Neuronal stem cell (in vitro differentiated cells): ENCODE data around the gene VSIG2.

Experiments used
- DNase-seq: peaks from one replicate; pipeline ENCODE4 v3.0.0-alpha.2; 2013; ENCODE audit warnings: low spot score
- H2AFZ ChIP-seq: one replicate; pipeline ENCODE4 v1.6.1; 2013; ENCODE audit warnings: mild to moderate bottlenecking, low read length, inconsistent platforms
- H2AK5ac ChIP-seq: 2 replicates; pipeline ENCODE4 v1.6.1; 2013; ENCODE audit warnings: low read depth, mild to moderate bottlenecking, inconsistent platforms, low read length, moderate library complexity, mixed read lengths
- H2BK120ac ChIP-seq: 2 replicates; pipeline ENCODE4 v1.6.1; 2013; ENCODE audit warnings: low read depth, mild to moderate bottlenecking, inconsistent platforms, low read length, moderate library complexity, mixed read lengths
- H2BK12ac ChIP-seq: one replicate; pipeline ENCODE4 v1.6.1; 2013; ENCODE audit warnings: low read length, inconsistent platforms
- H2BK15ac ChIP-seq: 2 replicates; pipeline ENCODE4 v1.6.1; 2013; ENCODE audit warnings: mild to moderate bottlenecking, low read length, inconsistent platforms, mixed read lengths
- H2BK5ac ChIP-seq: one replicate; pipeline ENCODE4 v1.6.1; 2013; ENCODE audit warnings: inconsistent platforms, mild to moderate bottlenecking, low read length, moderate library complexity
- H3K14ac ChIP-seq: one replicate; pipeline ENCODE4 v1.6.1; 2013; ENCODE audit warnings: low read length, inconsistent platforms
- H3K18ac ChIP-seq: 2 replicates; pipeline ENCODE4 v1.6.1; 2013; ENCODE audit warnings: low read length, inconsistent platforms
- H3K23ac ChIP-seq: 2 replicates; pipeline ENCODE4 v1.6.1; 2013; ENCODE audit warnings: low read depth, mild to moderate bottlenecking, mixed read lengths, low read length, inconsistent platforms; ENCODE audit not compliant: poor library complexity
- H3K27ac ChIP-seq: replicated peaks from 3 replicates; pipeline ENCODE4 v1.5.1; 2013; ENCODE audit warnings: low read length, inconsistent platforms
- H3K27me3 ChIP-seq, 3 experiments: 2 replicates each; pipeline ENCODE4 v1.6.1; 2013; ENCODE audit warnings: low read length in 3 of 3, mild to moderate bottlenecking in 2 of 3, inconsistent platforms in 1 of 3, low read depth in 1 of 3, mixed read lengths in 1 of 3, moderate library complexity in 1 of 3; ENCODE audit not compliant: control insufficient read depth in 3 of 3, insufficient read depth in 3 of 3
- H3K36me3 ChIP-seq, 2 donors: replicated peaks in 1 of 2; 2 replicates each; pipeline ENCODE4 v1.6.1; 2013; ENCODE audit warnings: low read length in 2 of 2; ENCODE audit not compliant: control insufficient read depth in 2 of 2, insufficient read depth in 2 of 2
- H3K4ac ChIP-seq: 2 replicates; pipeline ENCODE4 v1.6.1; 2013; ENCODE audit warnings: inconsistent platforms, mild to moderate bottlenecking, low read length, moderate library complexity
- H3K4me1 ChIP-seq, 2 donors: 1 replicate in 1 of 2; 2 replicates in 1 of 2; pipeline ENCODE4 v1.6.1; 2013; ENCODE audit warnings: low read length in 2 of 2, low read depth in 1 of 2; ENCODE audit not compliant: control insufficient read depth in 2 of 2, insufficient read depth in 1 of 2
- H3K4me2 ChIP-seq: one replicate; pipeline ENCODE4 v1.6.1; 2013; ENCODE audit warnings: mild to moderate bottlenecking, low read length, inconsistent platforms; ENCODE audit not compliant: insufficient read depth, poor library complexity, severe bottlenecking
- H3K4me3 ChIP-seq, 2 donors: 2 replicates each; pipeline ENCODE4 v1.5.1; 2013; ENCODE audit warnings: low read length in 2 of 2, mild to moderate bottlenecking in 2 of 2, inconsistent platforms in 1 of 2, moderate library complexity in 1 of 2
- H3K79me1 ChIP-seq: one replicate; pipeline ENCODE4 v1.6.1; 2013; ENCODE audit warnings: low read depth, mild to moderate bottlenecking, inconsistent platforms, low read length, moderate library complexity
- H3K9ac ChIP-seq: one replicate; pipeline ENCODE4 v1.6.1; 2013; ENCODE audit warnings: mild to moderate bottlenecking, low read depth, low read length, inconsistent platforms; ENCODE audit not compliant: poor library complexity
- H3K9me3 ChIP-seq, 2 donors: replicated peaks in 1 of 2; 2 replicates each; pipeline versions ENCODE3 to v1.6.1; 2013; ENCODE audit warnings: low read length in 2 of 2, mild to moderate bottlenecking in 2 of 2, inconsistent platforms in 1 of 2, low read depth in 1 of 2, mixed read lengths in 1 of 2, moderate library complexity in 1 of 2; ENCODE audit not compliant: control insufficient read depth in 2 of 2, insufficient read depth in 1 of 2
- H4K8ac ChIP-seq: one replicate; pipeline ENCODE4 v1.6.1; 2013; ENCODE audit warnings: low read depth, mild to moderate bottlenecking, inconsistent platforms, low read length, moderate library complexity
- H4K91ac ChIP-seq: one replicate; pipeline ENCODE4 v1.6.1; 2013; ENCODE audit warnings: low read length, low read depth, mild to moderate bottlenecking, inconsistent platforms; ENCODE audit not compliant: poor library complexity
- WGBS, 2 donors: extraction: QIAGEN DNeasy Blood & Tissue Kit; methylation state at CpG; one replicate each; pipeline ENCODE4 v1.1.7; 2013; ENCODE audit warnings: missing lambda C conversion rate in 2 of 2, mixed read lengths in 1 of 2; ENCODE audit not compliant: insufficient read length in 2 of 2, insufficient replicate concordance in 1 of 2; ENCODE audit errors: extremely low coverage in 2 of 2; 5-methylcytosine and 5-hydroxymethylcytosine counted together

VSIG2 gene

DNA sequence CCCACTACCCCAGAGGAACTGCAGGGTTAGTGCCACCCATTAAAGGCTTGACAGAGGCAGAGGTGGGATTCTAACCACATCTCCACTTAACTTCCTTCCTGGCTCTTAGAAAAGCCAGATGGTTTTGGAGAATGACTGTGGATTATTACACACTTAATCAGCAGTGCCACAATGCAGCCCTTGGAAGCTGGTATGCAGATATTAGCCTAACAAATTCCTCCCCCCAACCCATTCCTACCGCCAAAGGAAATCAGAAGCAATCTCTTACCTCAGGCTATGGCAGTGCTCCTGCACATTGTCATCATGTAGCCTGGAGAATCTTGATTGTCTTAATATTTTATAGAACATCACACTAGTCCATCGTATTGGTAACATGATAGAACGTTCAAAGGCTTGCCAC, 35.5 kb downstream of the VSIG2 start:
- Histone ChIP-seq H3K4me1 (peaks cover 5 to 14% of the 10 kb centered on the region in 2 donors), H2AK5ac (no peak overlapping the region), H3K9ac (no peak overlapping the region), H3K4me3 (no peak overlapping the region), H4K8ac (no peak overlapping the region), H2BK12ac (no peak overlapping the region), H3K23ac (no peak overlapping the region), H3K36me3 (no peaks in the 10 kb centered on the region), H2BK5ac (no peak overlapping the region), H2BK15ac (no peak overlapping the region), H3K18ac (no peak overlapping the region), H3K4ac (no peak overlapping the region), H3K27ac (no peak overlapping the region), H2BK120ac (no peak overlapping the region), H3K14ac (no peak overlapping the region), H2AFZ (no peak overlapping the region), H3K9me3 (no peaks in the 10 kb centered on the region), H3K27me3 (peaks cover 3 to 48% (median 38%) of the 10 kb centered on the region in 3 experiments), H3K79me1 (no peaks in the 10 kb centered on the region), H3K4me2 (no peak overlapping the region), H4K91ac (no peak overlapping the region)
- WGBS, 2 donors = no CpG with 5 or more reads among the region's 3 CpGs
- DNase-seq = no peak

DNA sequence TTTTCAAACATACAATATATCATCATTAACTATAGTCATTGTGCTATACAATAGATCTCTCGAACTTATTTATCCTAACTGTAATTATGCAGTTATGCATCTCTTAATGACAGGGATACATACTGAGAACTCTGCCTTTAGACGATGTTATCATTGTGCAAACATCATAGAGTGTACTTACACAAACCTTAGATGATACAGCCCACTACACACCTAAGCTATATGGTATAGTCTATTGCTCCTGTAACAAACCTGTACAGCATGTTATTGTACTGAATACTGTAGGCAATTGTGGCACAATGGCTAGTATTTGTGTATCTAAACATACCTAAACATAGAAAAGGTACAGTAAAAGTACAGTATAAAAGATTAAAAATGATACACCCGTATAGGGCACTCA, 39.7 kb downstream of the VSIG2 start:
- WGBS, 2 donors = no CpG with 5 or more reads among the region's 3 CpGs
- H3K18ac ChIP-seq = no peak overlapping the region
- no peak overlapping the region for H2AK5ac ChIP-seq
- no peak overlapping the region for H3K23ac ChIP-seq
- H2BK120ac ChIP-seq = no peak overlapping the region
- H3K27ac ChIP-seq = no peak overlapping the region
- no peak overlapping the region for H4K91ac ChIP-seq
- no peak overlapping the region for H2BK12ac ChIP-seq
- no peak overlapping the region for H3K14ac ChIP-seq
- H2BK5ac ChIP-seq = no peak overlapping the region
- H4K8ac ChIP-seq = no peak overlapping the region
- no peak overlapping the region for H3K4me2 ChIP-seq
- no peak overlapping the region for H3K4ac ChIP-seq
- no peak overlapping the region for H3K9ac ChIP-seq
- no peak overlapping the region for H3K4me3 ChIP-seq
- no peaks in the 10 kb centered on the region for H3K36me3 ChIP-seq
- no peaks in the 10 kb centered on the region for H3K79me1 ChIP-seq
- peaks cover 3 to 4% of the 10 kb centered on the region in 2 donors for H3K9me3 ChIP-seq
- H2AFZ ChIP-seq = no peak overlapping the region
- peaks cover 0 to under 1% of the 10 kb centered on the region in 2 donors for H3K4me1 ChIP-seq
- no peak for DNase-seq
- H3K27me3 ChIP-seq = peaks cover 0 to 16% (median 4%) of the 10 kb centered on the region in 3 experiments
- no peak overlapping the region for H2BK15ac ChIP-seq

DNA sequence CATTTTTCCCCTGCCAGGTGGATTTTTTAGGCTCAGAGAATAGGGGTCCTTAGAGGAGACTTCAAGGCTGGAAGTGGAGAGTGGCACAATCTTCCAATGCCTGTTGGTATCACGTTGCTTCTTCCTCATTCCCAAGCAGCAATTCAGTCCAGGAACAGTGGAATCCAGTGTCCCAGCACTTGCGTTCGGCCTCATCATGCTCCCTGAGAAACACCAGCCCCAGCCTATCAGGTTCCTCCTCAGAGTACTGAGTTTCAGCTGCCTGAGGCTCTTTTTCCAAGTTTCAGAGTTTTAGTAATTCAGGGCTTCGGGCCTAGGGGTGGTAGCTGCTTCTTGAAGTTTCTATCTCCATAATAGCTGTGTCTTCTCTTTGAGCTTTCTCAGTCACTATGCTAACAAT, 44.2 kb downstream of the VSIG2 start:
- Histone ChIP-seq H3K79me1 (no peaks in the 10 kb centered on the region), H2BK120ac (no peak overlapping the region), H4K91ac (no peak overlapping the region), H3K18ac (no peak overlapping the region), H2AFZ (peak overlapping the region; percentile 47), H3K4me3 (peak overlapping the region in 1 of 2 donors; percentile 7), H3K4me2 (no peak overlapping the region), H3K4me1 (no peaks in the 10 kb centered on the region), H2AK5ac (no peak overlapping the region), H3K9ac (no peak overlapping the region), H3K4ac (no peak overlapping the region), H2BK12ac (no peak overlapping the region), H3K36me3 (no peaks in the 10 kb centered on the region), H2BK5ac (no peak overlapping the region), H3K14ac (no peak overlapping the region), H2BK15ac (no peak overlapping the region), H3K9me3 (peaks cover 3 to 4% of the 10 kb centered on the region in 2 donors), H3K23ac (no peak overlapping the region), H3K27me3 (no peaks in the 10 kb centered on the region), H3K27ac (no peak overlapping the region), H4K8ac (no peak overlapping the region)
- no peak for DNase-seq
- no CpG with 5 or more reads among the region's 4 CpGs for WGBS, 2 donors

DNA sequence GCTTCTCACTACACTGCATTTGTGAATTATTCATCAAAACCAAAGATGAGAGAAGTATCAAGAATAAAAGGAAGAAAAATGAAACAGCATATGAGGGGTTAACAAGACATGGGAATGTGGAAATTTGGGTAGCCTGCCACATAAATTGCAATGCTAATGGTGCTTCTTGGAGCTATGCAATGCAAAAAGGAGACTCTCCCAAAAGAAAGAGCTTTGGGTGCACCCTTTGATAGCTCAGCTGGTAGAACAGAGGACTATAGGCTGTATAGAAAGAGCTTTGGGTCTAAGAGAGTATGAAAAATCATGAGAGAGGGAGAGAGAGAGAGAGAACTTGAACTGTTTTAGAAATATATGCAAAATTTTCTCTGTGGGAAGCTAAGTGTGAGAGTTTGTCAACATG, 52.0 kb downstream of the VSIG2 start:
- Histone ChIP-seq H3K23ac (no peak overlapping the region), H3K27me3 (no peaks in the 10 kb centered on the region), H2AK5ac (no peak overlapping the region), H3K4ac (no peak overlapping the region), H2AFZ (no peak overlapping the region), H3K14ac (no peak overlapping the region), H3K79me1 (no peaks in the 10 kb centered on the region), H3K18ac (no peak overlapping the region), H2BK5ac (no peak overlapping the region), H2BK12ac (no peak overlapping the region), H4K8ac (no peak overlapping the region), H3K4me3 (no peak overlapping the region), H3K36me3 (peaks cover 0 to 5% of the 10 kb centered on the region in 2 donors), H2BK15ac (no peak overlapping the region), H3K4me1 (no peaks in the 10 kb centered on the region), H3K4me2 (no peak overlapping the region), H3K9me3 (peaks cover 0 to 4% of the 10 kb centered on the region in 2 donors), H3K9ac (no peak overlapping the region), H4K91ac (no peak overlapping the region), H3K27ac (no peak overlapping the region), H2BK120ac (no peak overlapping the region)
- no peak for DNase-seq
